GM12873 (cell line): ENCODE data around the gene MAPKAPK2.

Experiments used
- CTCF ChIP-seq: IDR thresholded peaks from 2 replicates; pipeline ENCODE4 v1.5.1; 2012; ENCODE audit warnings: low read depth, mild to moderate bottlenecking, moderate library complexity, low read length, control low read depth; ENCODE audit not compliant: insufficient read depth; ENCODE audit errors: missing control alignments

MAPKAPK2 gene

GRCh38 chr1:206646504-206646903, 38.2 kb upstream of the MAPKAPK2 start:
- TF ChIP-seq CTCF, result no peak

- no peak for TF ChIP-seq CTCF
These were observed 37.5 kb upstream of the MAPKAPK2 start for GRCh38 chr1:206647224-206647623.

- no peak for TF ChIP-seq CTCF
These were observed 35.3 kb upstream of the MAPKAPK2 start for GRCh38 chr1:206649261-206649921.

GRCh38 chr1:206651014-206651413, 33.7 kb upstream of the MAPKAPK2 start:
- no peak for TF ChIP-seq CTCF

GRCh38 chr1:206651958-206652890, 32.5 kb upstream of the MAPKAPK2 start:
- no peak for TF ChIP-seq CTCF

- no peak for TF ChIP-seq CTCF
These were observed 30.8 kb upstream of the MAPKAPK2 start for GRCh38 chr1:206653715-206654459.

- no peak for TF ChIP-seq CTCF
These were observed 29.9 kb upstream of the MAPKAPK2 start for GRCh38 chr1:206654828-206655227.
